Transverse colon (tissue), 4 donors: ENCODE results near the gene PNKD. TPM values are rescaled to one million over a fixed set of nuclear protein-coding genes. Genes with fewer than 3 reads are reported as not detected.

Experiments
- DNase-seq: peaks from one replicate; pipeline ENCODE4 v3.0.0-alpha.2; 2019
- H3K27ac ChIP-seq, 4 donors: fragments of 200-600 bp; sonication (generic); 2 replicates each; pipeline ENCODE4 v1.5.1; 2016 to 2018; ENCODE audit warnings: inconsistent platforms in 4 of 4
- H3K27me3 ChIP-seq: fragments of 200-600 bp; sonication (generic); 2 replicates; pipeline ENCODE4 v1.5.1; 2017; ENCODE audit warnings: inconsistent platforms
- H3K36me3 ChIP-seq, 4 donors: fragments of 200-600 bp; sonication (generic); 2 replicates each; pipeline ENCODE4 v1.5.1; 2017 to 2019; ENCODE audit warnings: inconsistent platforms in 4 of 4
- H3K4me1 ChIP-seq, 4 donors: fragments of 200-600 bp; sonication (generic); 2 replicates each; pipeline ENCODE4 v1.5.1; 2017 to 2020; ENCODE audit warnings: inconsistent platforms in 4 of 4
- H3K4me3 ChIP-seq, 4 donors: fragments of 200-600 bp; sonication (generic); 1 replicate in 1 of 4; 2 replicates in 3 of 4; pipeline versions ENCODE4 v1.5.1 to v1.6.1; 2017 to 2019; ENCODE audit warnings: inconsistent platforms in 4 of 4
- H3K9me3 ChIP-seq, 2 donors: fragments of 200-600 bp; sonication (generic); 2 replicates each; pipeline ENCODE4 v1.5.1; 2017 to 2019; ENCODE audit warnings: inconsistent platforms in 2 of 2
- CTCF ChIP-seq, 5 experiments: fragments of 200-600 bp in 3 of 5; fragments of 450-650 bp in 2 of 5; sonication (generic) in 3 of 5; IDR thresholded peaks; 1 replicate in 2 of 5; 2 replicates in 3 of 5; pipeline ENCODE4 v1.5.1; 2016 to 2017; ENCODE audit warnings: antibody characterized with exemption in 5 of 5, inconsistent platforms in 3 of 5, mild to moderate bottlenecking in 2 of 5, moderate library complexity in 1 of 5
- EP300 ChIP-seq: sonication (generic); formaldehyde crosslinking; IDR thresholded peaks from one replicate; pipeline ENCODE4 v1.6.1; 2017; ENCODE audit warnings: antibody characterized with exemption, low read depth
- POLR2A ChIP-seq: fragments of 450-650 bp; IDR thresholded peaks from one replicate; pipeline ENCODE4 v1.6.1; 2016; ENCODE audit warnings: antibody characterized with exemption, mild to moderate bottlenecking, moderate library complexity
- POLR2AphosphoS5 ChIP-seq, 3 donors: sonication (generic); formaldehyde crosslinking; IDR thresholded peaks; one replicate each; pipeline ENCODE4 v1.6.1; 2016; ENCODE audit warnings: antibody characterized with exemption in 3 of 3
- WGBS, 2 donors: methylation state at CpG; one replicate each; pipeline ENCODE4 v1.1.5; 2018; ENCODE audit warnings: low coverage in 1 of 2; 5-methylcytosine and 5-hydroxymethylcytosine counted together
- in situ Hi-C, 4 donors: fragments of 200-750 bp; cut with MboI; loops; one replicate each; pipeline versions ENCODE4 v1.15.0 to v1.15.1; 2017; ENCODE audit warnings: low sequenced_read_pairs in 3 of 4, low pct_ligation_motif_present in 1 of 4, low pct_unique_long_range_greater_than_20kb in 1 of 4
- intact Hi-C: fragments of 100-400 bp; cut with DNase I; formaldehyde crosslinking; loops from one replicate; pipeline ENCODE4 v1.15.1; 2023; ENCODE audit warnings: low total_unique reads
- total RNA-seq, 4 donors: library from RNA; depleted of rRNA; stranded (reverse); fragments of >200 nt; gene quantifications; one replicate each; pipeline ENCODE4 v1.1.0, GENCODE V29; 2016

PNKD gene
- total RNA-seq = 100 to 1,000 TPM in 2 of 4 donors, 10 to 100 TPM in 2; 14.3 to 111 (median 100) TPM

DNA sequence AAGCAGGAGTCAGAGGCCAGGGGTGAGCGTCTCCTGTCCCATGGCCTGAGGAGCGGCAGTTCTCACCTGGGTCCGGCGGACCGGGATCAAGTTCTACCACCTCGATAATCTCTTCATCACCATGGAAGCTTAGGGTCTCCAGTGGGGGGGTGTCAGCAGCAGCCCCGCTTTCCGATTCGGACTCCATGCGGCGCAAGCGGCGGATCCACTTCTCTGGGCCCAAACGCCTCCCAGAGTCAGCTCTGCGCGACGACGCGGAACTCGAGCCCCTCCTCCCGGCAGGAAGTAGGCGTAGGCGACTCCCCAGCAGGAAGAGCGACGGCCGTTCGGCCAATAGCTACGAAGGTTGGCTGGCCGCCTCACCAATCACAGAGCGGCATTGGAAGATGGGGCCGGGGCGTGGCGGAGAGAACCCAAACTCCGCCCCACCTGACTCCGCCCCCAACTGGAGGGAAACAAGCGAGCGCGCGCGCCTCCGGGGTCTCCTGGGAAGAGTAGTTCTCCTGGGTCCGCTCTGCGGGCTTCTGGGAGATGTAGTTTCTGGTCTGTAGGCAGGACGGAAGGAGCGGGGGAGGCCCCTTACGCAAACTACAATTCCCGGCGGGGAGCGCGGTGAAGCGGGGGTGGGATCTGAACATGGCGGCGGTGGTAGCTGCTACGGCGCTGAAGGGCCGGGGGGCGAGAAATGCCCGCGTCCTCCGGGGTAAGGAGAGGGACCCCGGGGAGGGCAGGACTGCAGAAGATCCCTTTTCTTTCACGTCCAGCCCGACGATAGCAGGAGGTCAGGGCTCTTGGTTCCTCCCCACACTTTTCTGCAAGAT is at the start of gene PNKD, which contains the start of gene AAMP:
TSS of gene PNKD (plus strand) at position 620 of the 821 bp plus-strand sequence. CDS start at position 637, 17 bp downstream.
TSS of gene AAMP (minus strand) at position 238 of the 821 bp plus-strand sequence. CDS start at position 187, 51 bp downstream.
- in situ Hi-C loops (no loop called here), intact Hi-C loops (no loop called here)
- H3K27ac ChIP-seq = peak within 1 kb of the TSS; percentile 87 to 94 (median 88)
- TF ChIP-seq POLR2A = peak; percentile 84
- peak; percentile 80 to 93 (median 91) for TF ChIP-seq POLR2AphosphoS5 (IDR thresholded peaks at IDR 0.05)
- TF ChIP-seq CTCF (IDR thresholded peaks at IDR 0.05) = peak in 1 of 5 experiments; percentile 18
- TF ChIP-seq EP300 = no peak
- WGBS, 2 donors = 0 to 1% methylated on average over 2 to 53 of the region's 64 CpGs
- peak; percentile 100 for DNase-seq
- no peaks in the 10 kb centered on the region for H3K9me3 ChIP-seq
- H3K36me3 ChIP-seq = peaks cover 0 to 23% (median 11%) of the 10 kb centered on the region in 4 donors
- no peaks in the 10 kb centered on the region for H3K27me3 ChIP-seq
- peaks cover 29 to 65% (median 50%) of the 10 kb centered on the region in 4 donors for H3K4me1 ChIP-seq
- H3K4me3 ChIP-seq = peak within 1 kb of the TSS; percentile 67 to 98 (median 84)

DNA sequence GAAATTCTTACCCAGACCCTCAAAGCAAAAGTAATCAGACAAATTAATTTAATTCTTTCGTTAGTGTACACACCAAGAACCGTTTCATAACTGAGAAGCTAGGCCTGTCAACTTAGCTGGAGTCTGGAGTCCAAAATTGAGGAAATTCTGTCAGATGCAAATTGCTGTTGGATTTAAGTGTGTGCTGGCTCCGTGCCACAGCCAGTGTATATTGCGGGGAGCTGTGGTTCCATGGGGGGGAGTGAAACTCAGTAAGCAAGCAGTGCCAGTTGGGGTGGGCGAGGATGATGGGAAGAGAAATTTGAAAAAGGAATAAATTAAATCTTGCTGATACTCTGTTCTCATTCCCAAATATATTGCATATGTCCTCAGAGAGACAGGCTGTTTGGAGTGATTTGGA is 49.3 kb upstream of the PNKD start:
- WGBS, 2 donors = 46 to 52% methylated on average over 5 of the region's 5 CpGs

GRCh38 chr2:218223046-218223445 is 47.3 kb upstream of the PNKD start:
- no peaks in the 10 kb centered on the region for H3K9me3 ChIP-seq
- peaks cover 0 to 19% (median 7%) of the 10 kb centered on the region in 4 donors for H3K36me3 ChIP-seq
- H3K27me3 ChIP-seq = no peaks in the 10 kb centered on the region
- in situ Hi-C loops (no loop called here), intact Hi-C loops (loop anchor here (10.0 kb wide), 1 partner anchor 1162 kb away; the partner anchor contains the start of gene DNPEP)
- H3K4me1 ChIP-seq = peaks cover 22 to 74% (median 48%) of the 10 kb centered on the region in 4 donors
- DNase-seq = no peak
- TF ChIP-seq EP300 (no peak), CTCF (IDR thresholded peaks at IDR 0.05) (no peak), POLR2AphosphoS5 (IDR thresholded peaks at IDR 0.05) (no peak), POLR2A (no peak)
- 38 to 71% methylated on average over 5 of the region's 5 CpGs for WGBS, 2 donors
- peak overlapping the region in 1 of 4 donors; percentile 23 for H3K27ac ChIP-seq
- no peak overlapping the region for H3K4me3 ChIP-seq

More for the DNA sequence above, 49.3 kb upstream of the PNKD start:
- in situ Hi-C loops = no loop called here
- intact Hi-C loops = loop anchor here (10.0 kb wide), 1 partner anchor 1164 kb away; the partner anchor contains the start of gene DNPEP
- Histone ChIP-seq H3K9me3 (no peaks in the 10 kb centered on the region), H3K4me1 (peaks cover 22 to 78% (median 52%) of the 10 kb centered on the region in 4 donors), H3K27me3 (no peaks in the 10 kb centered on the region), H3K27ac (peak overlapping the region in 2 of 4 donors; percentile 11 to 35), H3K36me3 (peaks cover 0 to 7% (median 2%) of the 10 kb centered on the region in 4 donors), H3K4me3 (no peak overlapping the region)
- DNase-seq = no peak
- TF ChIP-seq CTCF (IDR thresholded peaks at IDR 0.05) = no peak
- TF ChIP-seq EP300 = no peak
- no peak for TF ChIP-seq POLR2AphosphoS5 (IDR thresholded peaks at IDR 0.05)
- TF ChIP-seq POLR2A = no peak

DNA sequence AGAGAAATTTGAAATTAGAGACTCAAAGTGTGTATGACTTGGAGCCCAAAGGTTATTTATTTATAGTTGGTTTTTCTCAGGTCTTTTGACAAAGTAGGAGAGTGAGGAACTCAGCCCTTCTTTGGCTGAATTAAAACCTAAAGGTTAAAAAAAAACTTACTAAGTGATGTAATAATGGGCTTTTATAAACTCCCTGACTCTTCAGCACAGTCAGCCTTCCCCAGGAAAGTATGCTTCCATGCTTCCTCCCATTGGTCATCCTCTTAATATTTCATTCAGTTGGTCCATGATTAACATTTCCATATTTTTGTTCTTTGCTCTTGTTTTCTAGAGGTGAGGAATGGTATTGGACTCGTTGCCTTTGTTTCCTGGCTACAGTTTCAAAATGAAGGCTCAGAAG is 46.1 kb upstream of the PNKD start:
- Histone ChIP-seq H3K4me3 (no peak overlapping the region), H3K27ac (no peak overlapping the region), H3K4me1 (peaks cover 31 to 74% (median 47%) of the 10 kb centered on the region in 4 donors), H3K27me3 (no peaks in the 10 kb centered on the region), H3K36me3 (peaks cover 0 to 29% (median 9%) of the 10 kb centered on the region in 4 donors), H3K9me3 (no peaks in the 10 kb centered on the region)
- no peak for DNase-seq
- intact Hi-C loops (loop anchor here (10.0 kb wide), 1 partner anchor 1161 kb away; the partner anchor contains the start of gene DNPEP), in situ Hi-C loops (no loop called here)
- TF ChIP-seq POLR2AphosphoS5 (IDR thresholded peaks at IDR 0.05) (no peak), POLR2A (no peak), CTCF (IDR thresholded peaks at IDR 0.05) (no peak), EP300 (no peak)
- 60 to 63% methylated on average over 1 of the region's 1 CpG for WGBS, 2 donors
